ENCODE results near the gene TCL1B.

DNA sequence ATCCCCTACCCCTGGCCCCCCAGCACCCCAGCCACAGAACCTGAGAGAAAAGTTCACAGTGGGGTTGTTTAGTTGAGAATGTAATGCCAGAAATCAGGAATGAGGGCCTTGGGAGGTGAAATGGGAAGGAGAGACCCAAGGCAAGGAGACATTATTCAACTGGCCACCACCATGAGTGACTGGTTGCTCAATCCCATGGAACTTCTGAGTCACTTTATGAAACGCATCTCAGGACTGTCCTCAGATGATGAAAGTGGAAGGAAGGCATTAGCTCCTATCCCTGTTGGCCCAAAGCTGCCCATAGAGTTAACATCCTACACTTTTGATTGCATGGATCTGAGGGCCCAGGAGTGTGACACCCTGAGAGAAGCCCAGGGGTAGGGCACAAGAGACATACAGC, 53.1 kb downstream of the TCL1B start:
- TF ChIP-seq EZH2 (IDR thresholded peaks at IDR 0.05; ENCODE audit: borderline replicate concordance, low read length) = no peak
- TF ChIP-seq CTCF (conservative IDR thresholded peaks at IDR 0.05 in 1 of 2, IDR thresholded peaks at IDR 0.05 in 1 of 2; ENCODE audit: extremely low read depth in 1 of 2, insufficient read depth in 1 of 2, low read depth in 1 of 2, low read length in 2 of 2) = no peak
